Trophoblast cell (in vitro differentiated cells and primary cell): ENCODE data around the gene C20orf173.

Experiments
- DNase-seq, 2 donors: peaks; one replicate each; pipeline ENCODE4 v3.0.0-alpha.2; 2016
- H2AFZ ChIP-seq: 2 replicates; pipeline ENCODE4 v1.6.1; 2013; ENCODE audit warnings: low read length, moderate library complexity, mild to moderate bottlenecking; ENCODE audit not compliant: insufficient read depth, poor library complexity
- H2AK5ac ChIP-seq: 2 replicates; pipeline ENCODE4 v1.6.1; 2013; ENCODE audit warnings: mild to moderate bottlenecking, low read length
- H2BK120ac ChIP-seq: 2 replicates; pipeline ENCODE4 v1.6.1; 2013; ENCODE audit warnings: low read length, mild to moderate bottlenecking, moderate library complexity; ENCODE audit not compliant: insufficient read depth, poor library complexity
- H2BK12ac ChIP-seq: 2 replicates; pipeline ENCODE4 v1.6.1; 2013; ENCODE audit warnings: mild to moderate bottlenecking, low read length, moderate library complexity
- H2BK5ac ChIP-seq: 2 replicates; pipeline ENCODE4 v1.6.1; 2013; ENCODE audit warnings: low read length, low read depth, moderate library complexity, mild to moderate bottlenecking; ENCODE audit not compliant: poor library complexity
- H3K14ac ChIP-seq: 2 replicates; pipeline ENCODE4 v1.6.1; 2013; ENCODE audit warnings: mild to moderate bottlenecking, low read length
- H3K18ac ChIP-seq: 2 replicates; pipeline ENCODE4 v1.6.1; 2013; ENCODE audit warnings: mild to moderate bottlenecking, low read length
- H3K23ac ChIP-seq: 2 replicates; pipeline ENCODE4 v1.6.1; 2013; ENCODE audit warnings: low read length
- H3K27ac ChIP-seq: 2 replicates; pipeline ENCODE4 v1.5.1; 2013; ENCODE audit warnings: low read depth, mild to moderate bottlenecking, inconsistent platforms, low read length, moderate library complexity
- H3K27me3 ChIP-seq: 2 replicates; pipeline ENCODE4 v1.6.1; 2013; ENCODE audit warnings: inconsistent platforms, mild to moderate bottlenecking, low read length, moderate library complexity; ENCODE audit not compliant: insufficient read depth
- H3K36me3 ChIP-seq, 2 experiments: 1 replicate in 1 of 2; 2 replicates in 1 of 2; pipeline ENCODE4 v1.6.1; 2013; ENCODE audit warnings: low read length in 2 of 2, mild to moderate bottlenecking in 2 of 2, moderate library complexity in 1 of 2; ENCODE audit not compliant: insufficient read depth in 2 of 2, control insufficient read depth in 1 of 2
- H3K4ac ChIP-seq: 2 replicates; pipeline ENCODE4 v1.6.1; 2013; ENCODE audit warnings: low read depth, mild to moderate bottlenecking, low read length, moderate library complexity
- H3K4me1 ChIP-seq, 2 experiments: 1 replicate in 1 of 2; 2 replicates in 1 of 2; pipeline ENCODE4 v1.6.1; 2013; ENCODE audit warnings: low read length in 2 of 2, mild to moderate bottlenecking in 2 of 2, moderate library complexity in 1 of 2; ENCODE audit not compliant: insufficient read depth in 2 of 2, control insufficient read depth in 1 of 2
- H3K4me2 ChIP-seq: 2 replicates; pipeline ENCODE4 v1.6.1; 2013; ENCODE audit warnings: inconsistent platforms, mild to moderate bottlenecking, low read length, moderate library complexity
- H3K4me3 ChIP-seq: 2 replicates; pipeline ENCODE4 v1.5.1; 2013; ENCODE audit warnings: mild to moderate bottlenecking, low read depth, low read length, inconsistent platforms
- H3K79me1 ChIP-seq: one replicate; pipeline ENCODE4 v1.6.1; 2013; ENCODE audit warnings: low read length
- H3K79me2 ChIP-seq: 2 replicates; pipeline ENCODE4 v1.6.1; 2013; ENCODE audit warnings: low read length, mild to moderate bottlenecking; ENCODE audit not compliant: control insufficient read depth, insufficient read depth, poor library complexity
- H3K9ac ChIP-seq: 2 replicates; pipeline ENCODE4 v1.6.1; 2013; ENCODE audit warnings: mild to moderate bottlenecking, low read length
- H3K9me3 ChIP-seq: 2 replicates; pipeline ENCODE4 v1.6.1; 2013; ENCODE audit warnings: low read depth, mild to moderate bottlenecking, control low read depth, inconsistent platforms, low read length; ENCODE audit not compliant: insufficient read depth
- H4K12ac ChIP-seq: 2 replicates; pipeline ENCODE4 v1.6.1; 2013; ENCODE audit warnings: low read depth, mild to moderate bottlenecking, low read length, moderate library complexity
- H4K8ac ChIP-seq: 2 replicates; pipeline ENCODE4 v1.6.1; 2013; ENCODE audit warnings: low read depth, mild to moderate bottlenecking, low read length, moderate library complexity
- H4K91ac ChIP-seq: one replicate; pipeline ENCODE4 v1.6.1; 2013; ENCODE audit warnings: low read depth, mild to moderate bottlenecking, low read length, moderate library complexity
- WGBS: extraction: QIAGEN DNeasy Blood & Tissue Kit; methylation state at CpG from one replicate; pipeline ENCODE4 v1.1.7; 2013; ENCODE audit warnings: missing lambda C conversion rate; ENCODE audit not compliant: insufficient read length, insufficient coverage; ENCODE audit errors: extremely low coverage; 5-methylcytosine and 5-hydroxymethylcytosine counted together

The C20orf173 gene

DNA sequence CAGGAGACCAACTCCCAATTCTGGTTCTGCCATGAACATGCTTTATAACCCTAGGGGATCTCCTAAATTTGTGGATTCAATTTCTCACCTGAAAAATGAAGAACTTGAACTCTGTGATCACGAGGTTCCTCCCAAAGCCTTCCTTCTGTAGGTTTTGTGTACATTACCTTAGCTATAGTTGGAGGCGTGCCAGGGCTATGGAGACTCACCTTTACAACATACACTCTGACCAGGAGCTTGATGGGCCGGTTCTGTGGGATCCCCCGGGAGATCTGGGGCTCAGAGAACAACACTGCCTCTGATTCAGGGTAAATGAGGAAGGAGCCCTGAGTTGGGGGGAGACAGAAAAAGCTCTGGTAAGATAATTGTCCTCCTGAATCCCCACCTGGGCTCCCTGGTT lies 46.5 kb upstream of the C20orf173 start:
- Histone ChIP-seq H4K12ac (no peak overlapping the region), H2BK5ac (no peak overlapping the region), H3K9me3 (peaks cover 3% of the 10 kb centered on the region), H4K91ac (no peak overlapping the region), H3K23ac (no peak overlapping the region), H2AK5ac (no peak overlapping the region), H3K14ac (no peak overlapping the region), H3K4ac (no peak overlapping the region), H3K27me3 (no peaks in the 10 kb centered on the region), H3K27ac (no peak overlapping the region), H3K9ac (no peak overlapping the region), H2AFZ (no peak overlapping the region), H3K79me1 (no peaks in the 10 kb centered on the region), H2BK120ac (no peak overlapping the region), H3K79me2 (no peaks in the 10 kb centered on the region), H3K4me1 (no peaks in the 10 kb centered on the region), H2BK12ac (no peak overlapping the region), H3K18ac (no peak overlapping the region), H4K8ac (no peak overlapping the region), H3K4me3 (no peak overlapping the region), H3K4me2 (no peak overlapping the region), H3K36me3 (no peaks in the 10 kb centered on the region)
- DNase-seq: no peak
- no CpG with 5 or more reads among the region's 4 CpGs for WGBS

DNA sequence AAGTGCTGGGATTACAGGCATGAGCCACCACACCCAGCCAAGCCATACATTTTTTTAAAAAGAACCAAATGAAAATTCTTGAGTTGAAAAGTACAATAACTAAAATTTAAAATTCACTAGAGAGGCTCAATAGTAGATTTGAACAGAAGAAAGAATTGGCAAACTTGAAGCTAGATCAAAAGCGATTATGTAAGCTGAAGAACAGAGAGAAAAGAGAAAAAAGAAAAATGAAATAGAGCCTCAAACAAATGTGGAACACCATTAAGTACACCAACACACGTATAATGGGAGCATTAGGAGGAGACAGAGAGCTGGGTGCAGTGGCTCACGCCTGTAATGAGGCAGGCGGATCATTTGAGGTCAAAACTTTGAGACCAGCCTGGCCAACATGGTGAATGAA lies 43.4 kb upstream of the C20orf173 start:
- Histone ChIP-seq H3K23ac (no peak overlapping the region), H2BK12ac (no peak overlapping the region), H3K27me3 (no peaks in the 10 kb centered on the region), H3K79me1 (no peaks in the 10 kb centered on the region), H2BK5ac (no peak overlapping the region), H3K18ac (no peak overlapping the region), H2AFZ (no peak overlapping the region), H3K9ac (no peak overlapping the region), H3K4ac (no peak overlapping the region), H4K8ac (no peak overlapping the region), H3K4me2 (no peak overlapping the region), H4K91ac (no peak overlapping the region), H2AK5ac (no peak overlapping the region), H3K4me3 (no peak overlapping the region), H2BK120ac (no peak overlapping the region), H3K27ac (no peak overlapping the region), H3K36me3 (no peaks in the 10 kb centered on the region), H3K79me2 (no peaks in the 10 kb centered on the region), H3K9me3 (peaks cover 3% of the 10 kb centered on the region), H3K14ac (no peak overlapping the region), H4K12ac (no peak overlapping the region), H3K4me1 (no peaks in the 10 kb centered on the region)
- no CpG with 5 or more reads among the region's 4 CpGs for WGBS
- DNase-seq: no peak

DNA sequence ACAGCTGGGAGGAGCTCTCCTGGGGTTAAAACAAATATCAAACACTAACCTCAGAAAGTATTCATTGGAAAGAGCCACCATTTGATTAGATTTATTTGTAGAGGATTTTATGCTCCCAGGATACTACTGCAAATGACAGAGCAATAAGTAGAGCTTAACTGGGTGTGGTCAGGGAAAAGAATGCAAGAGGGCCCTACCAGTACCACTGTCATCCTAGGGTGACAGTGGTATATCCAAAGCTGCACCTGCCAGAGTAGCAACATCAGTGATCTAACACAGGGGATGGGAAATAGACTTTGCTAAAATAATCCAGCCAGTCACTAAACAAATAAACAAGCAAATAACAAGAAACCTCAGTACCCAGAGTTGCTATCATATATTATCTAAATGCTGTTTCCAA lies 42.1 kb upstream of the C20orf173 start:
- DNase-seq: no peak
- no peak overlapping the region for H4K8ac ChIP-seq
- no peak overlapping the region for H2AFZ ChIP-seq
- no peak overlapping the region for H2BK120ac ChIP-seq
- H3K14ac ChIP-seq: no peak overlapping the region
- no peak overlapping the region for H3K23ac ChIP-seq
- no peak overlapping the region for H2BK5ac ChIP-seq
- no peak overlapping the region for H4K12ac ChIP-seq
- H3K9me3 ChIP-seq: peaks cover 3% of the 10 kb centered on the region
- no peaks in the 10 kb centered on the region for H3K36me3 ChIP-seq
- no peak overlapping the region for H2AK5ac ChIP-seq
- no peak overlapping the region for H3K9ac ChIP-seq
- no peak overlapping the region for H3K4ac ChIP-seq
- H3K27ac ChIP-seq: no peak overlapping the region
- no peak overlapping the region for H3K4me2 ChIP-seq
- no peak overlapping the region for H3K4me3 ChIP-seq
- H3K18ac ChIP-seq: no peak overlapping the region
- no peak overlapping the region for H2BK12ac ChIP-seq
- H3K27me3 ChIP-seq: no peaks in the 10 kb centered on the region
- H3K79me1 ChIP-seq: no peaks in the 10 kb centered on the region
- H4K91ac ChIP-seq: no peak overlapping the region
- H3K4me1 ChIP-seq: no peaks in the 10 kb centered on the region
- no peaks in the 10 kb centered on the region for H3K79me2 ChIP-seq

DNA sequence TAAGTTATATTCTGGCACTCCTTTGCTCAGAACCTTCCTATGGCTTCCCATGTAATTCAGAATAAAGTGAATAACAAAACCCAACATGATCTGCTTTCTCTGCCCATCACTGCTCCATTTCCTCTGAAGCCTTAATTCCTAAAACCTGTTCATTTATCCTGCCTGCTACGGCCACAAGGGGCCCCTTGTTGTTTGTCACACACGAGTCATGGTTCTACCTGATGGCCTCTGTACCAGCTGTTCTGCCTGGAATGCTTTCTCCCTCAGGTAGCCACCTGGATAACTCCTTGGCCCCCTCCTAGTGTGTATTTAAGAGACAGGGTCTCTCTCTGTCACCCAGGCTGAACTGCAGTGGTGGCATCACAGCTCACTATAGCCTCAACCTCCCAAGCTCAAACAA lies 39.2 kb upstream of the C20orf173 start:
- Histone ChIP-seq H3K27ac (no peak overlapping the region), H3K79me2 (no peaks in the 10 kb centered on the region), H2AFZ (no peak overlapping the region), H3K23ac (no peak overlapping the region), H3K9ac (no peak overlapping the region), H3K4me2 (no peak overlapping the region), H4K12ac (no peak overlapping the region), H3K36me3 (no peaks in the 10 kb centered on the region), H2BK5ac (no peak overlapping the region), H4K91ac (no peak overlapping the region), H3K9me3 (peaks cover 6% of the 10 kb centered on the region), H3K4ac (no peak overlapping the region), H3K4me3 (no peak overlapping the region), H3K18ac (no peak overlapping the region), H3K14ac (no peak overlapping the region), H3K79me1 (no peaks in the 10 kb centered on the region), H2BK12ac (no peak overlapping the region), H3K4me1 (no peaks in the 10 kb centered on the region), H3K27me3 (no peaks in the 10 kb centered on the region), H2AK5ac (no peak overlapping the region), H2BK120ac (no peak overlapping the region), H4K8ac (no peak overlapping the region)
- WGBS: no CpG with 5 or more reads among the region's 2 CpGs
- DNase-seq: peak in 1 of 2 donors; percentile 36
